K562 (cell line): Measurements from ENCODE around the gene CACNA1A. TPM values are rescaled to one million over a fixed set of nuclear protein-coding genes. Genes with fewer than 3 reads are reported as not detected.

Experiments used
- ATAC-seq: fragments of 200-7000 bp; cut with Tn5 transposase; 3 replicates; pipeline ENCODE4 v1.9.1; 2020; ENCODE audit warnings: moderate library complexity
- BruUV-seq: library from RNA; stranded (reverse); fragments of 400-500 nt; replicated peaks from 2 replicates; lab custom pipeline; 2021; lab: Mats Ljungman, UMichigan
- CTCF ChIA-PET: fragments of 300-600 bp; formaldehyde crosslinking; extraction: SDS; loops from one replicate; lab custom pipeline; 2021; ENCODE audit warnings: low intra/inter-chr PET ratio; lab: Yijun Ruan, JAX
- POLR2A ChIA-PET: fragments of 300-600, 350-650 bp; sonication (Branson Sonifier 250); formaldehyde crosslinking; extraction: SDS; loops from one replicate; lab custom pipeline; 2021; ENCODE audit warnings: antibody characterized with exemption, inconsistent platforms; lab: Yijun Ruan, JAX
- DNase-seq, 4 experiments: peaks; one replicate each; pipeline versions ENCODE4 v3.0.0 to v3.0.0-alpha.2; 2011 to 2018; ENCODE audit warnings: low spot score in 3 of 4, mixed read lengths in 3 of 4; ENCODE audit errors: extremely low read depth in 1 of 4
- FAIRE-seq: peaks from 2 replicates; lab custom pipeline; 2011; peaks lifted over from hg19 to GRCh38; lab: Jason Lieb, UNC
- H2AFZ ChIP-seq: 2 replicates; pipeline ENCODE4 v1.6.0; 2011; ENCODE audit warnings: low read depth, low read length, control low read depth, inconsistent platforms
- H3K27ac ChIP-seq: fragments of 200-600 bp; 3 replicates; pipeline ENCODE4 v1.8.0; 2011; ENCODE audit warnings: low read depth, mild to moderate bottlenecking, control low read depth, inconsistent platforms, low read length, moderate library complexity, mixed read lengths; ENCODE audit errors: extremely low read depth
- H3K27me3 ChIP-seq, 2 experiments: fragments of 300-600 bp in 1 of 2; 2 replicates in 1 of 2; 3 replicates in 1 of 2; pipeline versions ENCODE4 v1.6.0 to v1.8.0; 2011; ENCODE audit warnings: inconsistent platforms in 2 of 2, low read length in 2 of 2, mild to moderate bottlenecking in 1 of 2, mixed read lengths in 1 of 2, moderate library complexity in 1 of 2; ENCODE audit not compliant: control insufficient read depth in 2 of 2, insufficient read depth in 2 of 2
- H3K36me3 ChIP-seq: fragments of 300-600 bp; 3 replicates; pipeline ENCODE4 v1.8.0; 2011; ENCODE audit warnings: mild to moderate bottlenecking, low read length, inconsistent platforms; ENCODE audit not compliant: control insufficient read depth, insufficient read depth
- H3K4me1 ChIP-seq, 2 experiments: fragments of 200-600 bp in 1 of 2; replicated peaks in 1 of 2; 2 replicates in 1 of 2; 3 replicates in 1 of 2; pipeline versions ENCODE4 v1.5.1 to v1.8.0; 2011; ENCODE audit warnings: inconsistent platforms in 2 of 2, low read length in 2 of 2, mild to moderate bottlenecking in 1 of 2, mixed read lengths in 1 of 2, moderate library complexity in 1 of 2; ENCODE audit not compliant: control insufficient read depth in 2 of 2, insufficient read depth in 2 of 2
- H3K4me2 ChIP-seq: 2 replicates; pipeline ENCODE4 v1.6.1; 2011; ENCODE audit warnings: low read length, control low read depth, inconsistent platforms, mixed read lengths; ENCODE audit not compliant: insufficient read depth
- H3K4me3 ChIP-seq: fragments of 200-600 bp; sonication (generic), shearing (Covaris generic); 2 replicates; pipeline ENCODE4 v1.5.1; 2016; ENCODE audit warnings: control low read depth, inconsistent platforms
- H3K79me2 ChIP-seq: fragments of 200-600 bp; 3 replicates; pipeline ENCODE4 v1.8.0; 2011; ENCODE audit warnings: low read length, inconsistent platforms; ENCODE audit not compliant: control insufficient read depth, insufficient read depth
- H3K9ac ChIP-seq, 2 experiments: 2 replicates each; pipeline versions ENCODE4 v1.6.0 to v1.6.1; 2011; ENCODE audit warnings: low read depth in 2 of 2, low read length in 2 of 2, control low read depth in 1 of 2, inconsistent platforms in 1 of 2, mild to moderate bottlenecking in 1 of 2, mixed read lengths in 1 of 2; ENCODE audit not compliant: insufficient read depth in 1 of 2
- H3K9me1 ChIP-seq: one replicate; pipeline ENCODE4 v1.6.0; 2011; ENCODE audit warnings: inconsistent platforms, mild to moderate bottlenecking, low read length, moderate library complexity; ENCODE audit not compliant: control insufficient read depth, insufficient read depth
- H3K9me3 ChIP-seq: replicated peaks from 2 replicates; pipeline ENCODE4 v1.5.1; 2011; ENCODE audit warnings: low read depth, low read length, inconsistent platforms; ENCODE audit not compliant: control insufficient read depth, insufficient read depth
- H4K20me1 ChIP-seq: replicated peaks from 2 replicates; pipeline ENCODE4 v1.6.1; 2011; ENCODE audit warnings: low read length, inconsistent platforms, mixed read lengths; ENCODE audit not compliant: control insufficient read depth, insufficient read depth
- ARID1B ChIP-seq: fragments of 450-650 bp; IDR thresholded peaks from 2 replicates; pipeline ENCODE4 v1.6.1; 2016; ENCODE audit warnings: antibody characterized with exemption, mild to moderate bottlenecking, inconsistent platforms
- CBX3 ChIP-seq, 2 experiments: IDR thresholded peaks; 1 replicate in 1 of 2; 2 replicates in 1 of 2; pipeline ENCODE4 v1.6.1; 2012; ENCODE audit warnings: inconsistent platforms in 2 of 2, low read length in 2 of 2, borderline replicate concordance in 1 of 2, control low read depth in 1 of 2
- CEBPB ChIP-seq: fragments of 450-650 bp; IDR thresholded peaks from 2 replicates; pipeline ENCODE4 v1.6.1; 2016; ENCODE audit warnings: missing genetic modification characterization, missing compliant biosample characterization
- FOXP1 ChIP-seq: sonication (generic); formaldehyde crosslinking; IDR thresholded peaks from 2 replicates; pipeline ENCODE4 v1.8.0; 2022; ENCODE audit warnings: mild to moderate bottlenecking, missing genetic modification reagents
- NCOA2 ChIP-seq, 2 experiments: fragments of 450-650 bp; IDR thresholded peaks; 2 replicates each; pipeline ENCODE4 v1.6.1; 2018; ENCODE audit warnings: mild to moderate bottlenecking in 2 of 2, moderate library complexity in 1 of 2; ENCODE audit not compliant: partially characterized antibody in 2 of 2
- SREBF1 ChIP-seq: fragments of 150-350 bp; IDR thresholded peaks from 2 replicates; pipeline ENCODE4 v1.6.1; 2014; ENCODE audit warnings: antibody characterized with exemption, low read depth, low read length, borderline replicate concordance
- TRIM28 ChIP-seq: fragments of 450-650 bp; IDR thresholded peaks from 2 replicates; pipeline ENCODE4 v1.6.1; 2017
- ZFP1 ChIP-seq: fragments of 450-650 bp; formaldehyde crosslinking; IDR thresholded peaks from 2 replicates; pipeline ENCODE4 v1.4.0; 2020; ENCODE audit warnings: mild to moderate bottlenecking, mixed read lengths
- ZNF324 ChIP-seq: fragments of 250-450 bp; sonication (Bioruptor Pico); IDR thresholded peaks from 2 replicates; pipeline ENCODE4 v1.4.0; 2020; ENCODE audit warnings: mild to moderate bottlenecking
- WGBS: fragments of 100-300 bp; shearing (Covaris generic); methylation state at CpG from one replicate; pipeline ENCODE4 v1.1.6; 2016; ENCODE audit warnings: low coverage, mixed read lengths; ENCODE audit not compliant: insufficient coverage; ENCODE audit errors: missing lambda C conversion rate; 5-methylcytosine and 5-hydroxymethylcytosine counted together
- in situ Hi-C: fragments of 300-500 bp; cut with MboI; formaldehyde crosslinking; loops from 4 replicates; pipeline ENCODE4 v1.15.0; 2018; ENCODE audit warnings: inconsistent platforms, mixed read lengths
- intact Hi-C: fragments of 100-400 bp; cut with micrococcal nuclease; formaldehyde crosslinking; loops from 2 replicates; pipeline ENCODE4 v1.14.2; 2022
- polyA plus RNA-seq, 8 experiments: library from polyadenylated mRNA; depleted of rRNA in 4 of 8; stranded (reverse) in 5 of 8; unstranded in 3 of 8; fragments of >200 nt; fragmentation: Nextera tagmentation in 2 of 8; fragmentation: Illumina TruSeq in 1 of 8; extraction: Ambion mirVana in 2 of 8; extraction: Trizol in 1 of 8; gene quantifications; 2 replicates each; pipeline versions ENCODE4 v1.2.1 to v1.2.3, GENCODE V29; 2011 to 2014; ENCODE audit warnings: inconsistent platforms in 1 of 8, missing spikeins in 1 of 8
- total RNA-seq, 7 experiments: library from RNA; depleted of rRNA in 6 of 7; stranded (reverse); fragments of >200 nt in 6 of 7; fragmentation: Illumina TruSeq in 2 of 7; extraction: Trizol in 2 of 7; gene quantifications; 2 replicates each; pipeline versions ENCODE4 v1.2.1 to v1.2.3, GENCODE V29; 2011 to 2021; ENCODE audit warnings: low replicate concordance in 1 of 7
- TF ChIP-seq, protein P1 (sequence below): sonication (generic); formaldehyde crosslinking; IDR thresholded peaks from 2 replicates; pipeline ENCODE4 v1.8.1; 2023; ENCODE audit warnings: mild to moderate bottlenecking, missing genetic modification reagents, moderate library complexity
- TF ChIP-seq, protein P2 (sequence below), 2 experiments: fragments of 450-650 bp in 1 of 2; sonication (generic) in 1 of 2; formaldehyde crosslinking in 1 of 2; IDR thresholded peaks in 1 of 2; conservative IDR thresholded peaks in 1 of 2; 2 replicates each; pipeline versions ENCODE4 v1.6.1 to v1.8.1; 2016 to 2023; ENCODE audit warnings: mild to moderate bottlenecking in 2 of 2, moderate library complexity in 2 of 2, inconsistent platforms in 1 of 2, missing genetic modification reagents in 1 of 2
- TF ChIP-seq, protein P3 (sequence below): sonication (generic); formaldehyde crosslinking; IDR thresholded peaks from 2 replicates; pipeline ENCODE4 v1.8.0; 2022; ENCODE audit warnings: missing genetic modification reagents, mild to moderate bottlenecking, borderline replicate concordance
- TF ChIP-seq, protein P4 (sequence below): fragments of 450-650 bp; IDR thresholded peaks from 2 replicates; pipeline ENCODE4 v1.6.1; 2018; ENCODE audit warnings: mild to moderate bottlenecking, low read depth; ENCODE audit not compliant: partially characterized antibody

Gene CACNA1A
- total and polyA plus RNA-seq, 9 of the 15 experiments (the other 6 are each of a cell fraction or from before 2014, with no cell fraction given) = 0.03 to 0.20 (median 0.09) TPM; not detected in 1

DNA sequence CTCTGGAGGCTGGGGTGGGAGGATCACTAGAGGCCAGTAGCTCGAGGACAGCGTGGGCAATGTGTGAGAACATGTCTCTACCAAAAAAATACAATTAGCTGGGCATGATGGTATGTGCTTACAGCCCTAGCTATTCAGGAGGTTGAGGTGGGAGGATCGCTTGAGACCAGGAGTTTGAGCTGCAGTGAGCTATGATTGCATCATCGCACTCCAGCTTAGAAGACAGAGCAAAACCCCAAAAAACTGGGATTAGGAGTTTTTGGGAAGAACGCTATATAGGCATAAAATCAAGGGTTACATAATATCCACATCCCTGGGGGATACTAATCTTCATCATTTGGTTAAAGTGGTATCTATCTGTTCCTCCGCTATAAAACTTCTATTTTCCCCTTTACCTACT lies 155.5 kb downstream of the CACNA1A start (continued):
- TF ChIP-seq, protein P1, sequence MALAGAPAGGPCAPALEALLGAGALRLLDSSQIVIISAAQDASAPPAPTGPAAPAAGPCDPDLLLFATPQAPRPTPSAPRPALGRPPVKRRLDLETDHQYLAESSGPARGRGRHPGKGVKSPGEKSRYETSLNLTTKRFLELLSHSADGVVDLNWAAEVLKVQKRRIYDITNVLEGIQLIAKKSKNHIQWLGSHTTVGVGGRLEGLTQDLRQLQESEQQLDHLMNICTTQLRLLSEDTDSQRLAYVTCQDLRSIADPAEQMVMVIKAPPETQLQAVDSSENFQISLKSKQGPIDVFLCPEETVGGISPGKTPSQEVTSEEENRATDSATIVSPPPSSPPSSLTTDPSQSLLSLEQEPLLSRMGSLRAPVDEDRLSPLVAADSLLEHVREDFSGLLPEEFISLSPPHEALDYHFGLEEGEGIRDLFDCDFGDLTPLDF = no peak
- TF ChIP-seq, protein P2, sequence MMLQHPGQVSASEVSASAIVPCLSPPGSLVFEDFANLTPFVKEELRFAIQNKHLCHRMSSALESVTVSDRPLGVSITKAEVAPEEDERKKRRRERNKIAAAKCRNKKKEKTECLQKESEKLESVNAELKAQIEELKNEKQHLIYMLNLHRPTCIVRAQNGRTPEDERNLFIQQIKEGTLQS (IDR thresholded peaks at IDR 0.05) = peak; percentile 88
- TF ChIP-seq, protein P2 (CRISPR knock-in tag; conservative IDR thresholded peaks at IDR 0.05) = no peak
- TF ChIP-seq, protein P3, sequence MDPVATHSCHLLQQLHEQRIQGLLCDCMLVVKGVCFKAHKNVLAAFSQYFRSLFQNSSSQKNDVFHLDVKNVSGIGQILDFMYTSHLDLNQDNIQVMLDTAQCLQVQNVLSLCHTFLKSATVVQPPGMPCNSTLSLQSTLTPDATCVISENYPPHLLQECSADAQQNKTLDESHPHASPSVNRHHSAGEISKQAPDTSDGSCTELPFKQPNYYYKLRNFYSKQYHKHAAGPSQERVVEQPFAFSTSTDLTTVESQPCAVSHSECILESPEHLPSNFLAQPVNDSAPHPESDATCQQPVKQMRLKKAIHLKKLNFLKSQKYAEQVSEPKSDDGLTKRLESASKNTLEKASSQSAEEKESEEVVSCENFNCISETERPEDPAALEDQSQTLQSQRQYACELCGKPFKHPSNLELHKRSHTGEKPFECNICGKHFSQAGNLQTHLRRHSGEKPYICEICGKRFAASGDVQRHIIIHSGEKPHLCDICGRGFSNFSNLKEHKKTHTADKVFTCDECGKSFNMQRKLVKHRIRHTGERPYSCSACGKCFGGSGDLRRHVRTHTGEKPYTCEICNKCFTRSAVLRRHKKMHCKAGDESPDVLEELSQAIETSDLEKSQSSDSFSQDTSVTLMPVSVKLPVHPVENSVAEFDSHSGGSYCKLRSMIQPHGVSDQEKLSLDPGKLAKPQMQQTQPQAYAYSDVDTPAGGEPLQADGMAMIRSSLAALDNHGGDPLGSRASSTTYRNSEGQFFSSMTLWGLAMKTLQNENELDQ (CRISPR knock-in tag) = no peak
- peak; percentile 72 for TF ChIP-seq CEBPB

DNA sequence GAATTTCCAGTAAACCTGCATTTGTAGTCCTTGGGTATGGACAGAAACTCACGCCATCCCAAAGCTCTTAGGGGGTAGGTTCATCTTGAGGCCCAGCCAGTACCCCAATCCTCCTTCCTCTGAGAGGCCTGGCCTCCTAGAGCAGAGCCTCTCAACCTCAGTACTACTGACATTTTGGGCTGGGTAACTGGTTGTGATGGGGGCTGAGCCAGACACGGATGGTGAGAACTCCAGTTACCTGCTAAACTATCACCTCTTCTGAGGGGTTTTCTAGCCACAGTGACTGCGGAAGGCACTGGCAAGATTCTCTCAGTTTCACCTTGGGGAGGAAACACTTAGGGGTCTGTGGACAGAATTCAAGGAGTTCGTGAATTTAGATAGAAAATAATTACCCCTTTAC lies 156.2 kb downstream of the CACNA1A start:
- Histone ChIP-seq H3K4me2 (no peak overlapping the region), H3K4me3 (no peak overlapping the region), H3K79me2 (no peaks in the 10 kb centered on the region), H3K9me1 (no peaks in the 10 kb centered on the region), H3K36me3 (no peaks in the 10 kb centered on the region), H3K9me3 (no peaks in the 10 kb centered on the region), H3K27me3 (peaks cover 4 to 10% of the 10 kb centered on the region in 2 experiments; a peak in 3 of 5 replicates), H2AFZ (no peak overlapping the region), H3K9ac (no peak overlapping the region), H3K4me1 (no peaks in the 10 kb centered on the region), H4K20me1 (no peaks in the 10 kb centered on the region), H3K27ac (no peak overlapping the region)
- intact Hi-C loops = no loop called here
- in situ Hi-C loops = no loop called here
- DNase-seq (no peak), ATAC-seq (no peak), FAIRE-seq (no peak)
- no TSS peak for BruUV-seq
- 2% methylated on average over 4 of the region's 4 CpGs for WGBS
- POLR2A ChIA-PET = interaction anchor here (1.0 kb wide), 1 partner anchor 9 kb away, joined by 3 read pairs; no protein-coding TSS in a partner anchor
- CTCF ChIA-PET = no interaction called here
- TF ChIP-seq ZFP1 (CRISPR knock-in tag) (peak; percentile 90), ARID1B (no peak), NCOA2 (IDR thresholded peaks at IDR 0.05; ENCODE audit: partially characterized antibody in 2 of 2) (no peak), CBX3 (IDR thresholded peaks at IDR 0.05; ENCODE audit: borderline replicate concordance in 1 of 2, low read length in 2 of 2) (peak in 1 of 2 experiments; percentile 62; a peak in 2 of 3 replicates), FOXP1 (CRISPR knock-in tag) (no peak), TRIM28 (peak; percentile 54; the same call in 1 of the 2 replicates), ZNF324 (0 out of 2 replicates have a peak, but pooled peaks have one; percentile 35), SREBF1 (no peak)
- TF ChIP-seq, protein P4, sequence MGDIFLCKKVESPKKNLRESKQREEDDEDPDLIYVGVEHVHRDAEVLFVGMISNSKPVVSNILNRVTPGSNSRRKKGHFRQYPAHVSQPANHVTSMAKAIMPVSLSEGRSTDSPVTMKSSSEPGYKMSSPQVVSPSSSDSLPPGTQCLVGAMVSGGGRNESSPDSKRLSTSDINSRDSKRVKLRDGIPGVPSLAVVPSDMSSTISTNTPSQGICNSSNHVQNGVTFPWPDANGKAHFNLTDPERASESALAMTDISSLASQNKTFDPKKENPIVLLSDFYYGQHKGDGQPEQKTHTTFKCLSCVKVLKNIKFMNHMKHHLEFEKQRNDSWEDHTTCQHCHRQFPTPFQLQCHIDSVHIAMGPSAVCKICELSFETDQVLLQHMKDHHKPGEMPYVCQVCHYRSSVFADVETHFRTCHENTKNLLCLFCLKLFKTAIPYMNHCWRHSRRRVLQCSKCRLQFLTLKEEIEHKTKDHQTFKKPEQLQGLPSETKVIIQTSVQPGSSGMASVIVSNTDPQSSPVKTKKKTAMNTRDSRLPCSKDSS = peak; percentile 13
